Vagina (tissue), 2 donors: ENCODE results near the gene ANKS6. TPM values are rescaled to one million over a fixed set of nuclear protein-coding genes. Genes with fewer than 3 reads are reported as not detected.
A peak's percentile ranks its signal among the peaks of the same experiment; 100 is the strongest.

ENCODE experiments used
- DNase-seq, 2 donors: peaks; one replicate each; pipeline ENCODE4 v3.0.0-alpha.2; 2017; ENCODE audit errors: extremely low spot score in 2 of 2
- H3K27ac ChIP-seq: fragments of 200-600 bp; sonication (generic); one replicate; pipeline ENCODE4 v1.5.1; 2019
- H3K27me3 ChIP-seq: fragments of 200-600 bp; sonication (generic); one replicate; pipeline ENCODE4 v1.5.1; 2019
- H3K36me3 ChIP-seq, 2 donors: fragments of 200-600 bp; sonication (generic); one replicate each; pipeline ENCODE4 v1.5.1; 2017 to 2019
- H3K4me1 ChIP-seq: fragments of 200-600 bp; sonication (generic); one replicate; pipeline ENCODE4 v1.5.1; 2019
- H3K4me3 ChIP-seq, 2 donors: fragments of 200-600 bp; sonication (generic); 1 replicate in 1 of 2; 2 replicates in 1 of 2; pipeline ENCODE4 v1.5.1; 2016 to 2019
- H3K9me3 ChIP-seq: fragments of 200-600 bp; sonication (generic); one replicate; pipeline ENCODE4 v1.5.1; 2019
- CTCF ChIP-seq, 3 experiments: fragments of 450-650 bp in 2 of 3; fragments of 200-600 bp in 1 of 3; sonication (generic) in 1 of 3; IDR thresholded peaks; one replicate each; pipeline ENCODE4 v1.5.1; 2017 to 2019; ENCODE audit warnings: antibody characterized with exemption in 3 of 3, mild to moderate bottlenecking in 2 of 3, moderate library complexity in 2 of 3
- POLR2A ChIP-seq, 2 donors: fragments of 450-650 bp; IDR thresholded peaks; one replicate each; pipeline ENCODE4 v1.6.1; 2017; ENCODE audit warnings: antibody characterized with exemption in 2 of 2, mild to moderate bottlenecking in 2 of 2, moderate library complexity in 2 of 2
- POLR2AphosphoS5 ChIP-seq, 2 donors: sonication (generic); formaldehyde crosslinking; IDR thresholded peaks; one replicate each; pipeline ENCODE4 v1.9.0; 2017; ENCODE audit warnings: antibody characterized with exemption in 2 of 2, mild to moderate bottlenecking in 2 of 2, low read depth in 1 of 2; ENCODE audit not compliant: insufficient read depth in 1 of 2
- intact Hi-C: fragments of 100-400 bp; cut with DNase I; formaldehyde crosslinking; loops from one replicate; pipeline ENCODE4 v1.15.1; 2023
- total RNA-seq: library from RNA; depleted of rRNA; stranded (reverse); fragments of >200 nt; gene quantifications from one replicate; pipeline ENCODE4 v1.2.3, GENCODE V29; 2016

The ANKS6 gene
- total RNA-seq, 1 donor from 2014 or later: 10.8 TPM

GRCh38 chr9:98789483-98790133, 6.7 kb downstream of the ANKS6 start:
- intact Hi-C loops: loop anchor here (5.0 kb wide), 1 partner anchor 477 kb away; no protein-coding TSS in a partner anchor

GRCh38 chr9:98787766-98788335, 8.5 kb downstream of the ANKS6 start:
- H3K27ac ChIP-seq: no peak overlapping the region
- peaks cover 18% of the 10 kb centered on the region for H3K4me1 ChIP-seq
- H3K4me3 ChIP-seq: no peak overlapping the region
- peak; percentile 60 to 95 for DNase-seq
- intact Hi-C loops: no loop called here
- no peaks in the 10 kb centered on the region for H3K9me3 ChIP-seq
- H3K36me3 ChIP-seq: peaks cover 0 to 5% of the 10 kb centered on the region in 2 donors
- TF ChIP-seq POLR2A (IDR thresholded peaks at IDR 0.05) (no peak), CTCF (IDR thresholded peaks at IDR 0.05) (no peak), POLR2AphosphoS5 (IDR thresholded peaks at IDR 0.05; ENCODE audit: insufficient read depth in 1 of 2, low read depth in 1 of 2) (no peak)
- no peaks in the 10 kb centered on the region for H3K27me3 ChIP-seq

More at GRCh38 chr9:98789483-98790133, 6.7 kb downstream of the ANKS6 start:
- Histone ChIP-seq H3K4me3 (no peak overlapping the region), H3K27ac (no peak overlapping the region), H3K4me1 (peaks cover 20% of the 10 kb centered on the region), H3K9me3 (no peaks in the 10 kb centered on the region), H3K27me3 (no peaks in the 10 kb centered on the region), H3K36me3 (peaks cover 0 to 5% of the 10 kb centered on the region in 2 donors)
- no peak for TF ChIP-seq POLR2A (IDR thresholded peaks at IDR 0.05)
- TF ChIP-seq CTCF (IDR thresholded peaks at IDR 0.05): no peak
- TF ChIP-seq POLR2AphosphoS5 (IDR thresholded peaks at IDR 0.05; ENCODE audit: insufficient read depth in 1 of 2, low read depth in 1 of 2): no peak
- DNase-seq: peak in 1 of 2 donors; percentile 81

- no peak overlapping the region for H3K27ac ChIP-seq
- DNase-seq: peak; percentile 61 to 74
- no peak for TF ChIP-seq CTCF (IDR thresholded peaks at IDR 0.05)
- TF ChIP-seq POLR2AphosphoS5 (IDR thresholded peaks at IDR 0.05; ENCODE audit: insufficient read depth in 1 of 2, low read depth in 1 of 2): no peak
- no peak for TF ChIP-seq POLR2A (IDR thresholded peaks at IDR 0.05)
- no peaks in the 10 kb centered on the region for H3K9me3 ChIP-seq
- no peaks in the 10 kb centered on the region for H3K27me3 ChIP-seq
- intact Hi-C loops: no loop called here
- H3K4me3 ChIP-seq: no peak overlapping the region
- H3K36me3 ChIP-seq: peaks cover 0 to 9% of the 10 kb centered on the region in 2 donors
- H3K4me1 ChIP-seq: peaks cover 18% of the 10 kb centered on the region
Observed at GRCh38 chr9:98786750-98787510, 9.4 kb downstream of the ANKS6 start.

- H3K4me3 ChIP-seq: no peak overlapping the region
- no peak for TF ChIP-seq POLR2A (IDR thresholded peaks at IDR 0.05)
- no peak for TF ChIP-seq CTCF (IDR thresholded peaks at IDR 0.05)
- TF ChIP-seq POLR2AphosphoS5 (IDR thresholded peaks at IDR 0.05; ENCODE audit: insufficient read depth in 1 of 2, low read depth in 1 of 2): no peak
- peak; percentile 77 to 89 for DNase-seq
- intact Hi-C loops: no loop called here
- peaks cover 9% of the 10 kb centered on the region for H3K4me1 ChIP-seq
- no peaks in the 10 kb centered on the region for H3K9me3 ChIP-seq
- no peaks in the 10 kb centered on the region for H3K27me3 ChIP-seq
- peaks cover 0 to 11% of the 10 kb centered on the region in 2 donors for H3K36me3 ChIP-seq
- H3K27ac ChIP-seq: peak overlapping the region; percentile 20
Observed at GRCh38 chr9:98784831-98785806, 11.2 kb downstream of the ANKS6 start.
